ENCODE measurements around the gene ATG16L1.
"Not testable (repeated sequence)": the region's sequence is repeated elsewhere in the genome, so short reads cannot be mapped to it uniquely, and the experiment has no call there.

ATG16L1 gene

GRCh38 chr2:233332125-233332524, 80.7 kb downstream of the ATG16L1 start:
- in situ Hi-C loops (cut with MboI; ENCODE audit: low pct_unique_long_range_greater_than_20kb, low sequenced_read_pairs, unreplicated experiment) = no loop called here
- DNase-seq (ENCODE audit: low spot score) = no peak
- no peak for TF ChIP-seq CTCF (IDR thresholded peaks at IDR 0.05; ENCODE audit: extremely low read depth, insufficient read depth, missing control alignments)

DNA sequence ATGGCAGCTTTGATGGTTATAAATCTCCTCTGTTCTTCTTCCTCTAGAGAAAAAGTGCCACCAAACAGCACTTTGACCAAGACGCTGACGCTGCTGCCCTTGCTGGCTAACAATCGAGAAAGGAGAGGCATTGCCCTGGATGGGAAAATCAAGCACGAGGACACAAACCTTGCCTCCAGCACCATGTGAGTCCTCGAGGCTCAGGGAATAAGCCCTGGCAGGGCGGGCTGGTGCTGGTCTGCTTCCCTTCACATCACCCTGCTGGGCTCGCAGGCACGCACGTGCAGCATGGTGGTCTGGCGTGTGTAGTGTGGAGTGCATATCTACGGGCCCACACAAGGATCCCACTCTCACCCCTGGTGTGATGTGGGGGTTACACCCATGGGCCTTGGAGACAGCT, 83.4 kb downstream of the ATG16L1 start:
- no peak for DNase-seq (ENCODE audit: low spot score)
- in situ Hi-C loops (cut with MboI; ENCODE audit: low pct_unique_long_range_greater_than_20kb, low sequenced_read_pairs, unreplicated experiment) = no loop called here
- TF ChIP-seq CTCF (IDR thresholded peaks at IDR 0.05; ENCODE audit: extremely low read depth, insufficient read depth, missing control alignments) = no peak

GRCh38 chr2:233336091-233336490, 84.6 kb downstream of the ATG16L1 start:
- DNase-seq (ENCODE audit: low spot score); in situ Hi-C loops (cut with MboI; ENCODE audit: low pct_unique_long_range_greater_than_20kb, low sequenced_read_pairs, unreplicated experiment): not testable (repeated sequence)

DNA sequence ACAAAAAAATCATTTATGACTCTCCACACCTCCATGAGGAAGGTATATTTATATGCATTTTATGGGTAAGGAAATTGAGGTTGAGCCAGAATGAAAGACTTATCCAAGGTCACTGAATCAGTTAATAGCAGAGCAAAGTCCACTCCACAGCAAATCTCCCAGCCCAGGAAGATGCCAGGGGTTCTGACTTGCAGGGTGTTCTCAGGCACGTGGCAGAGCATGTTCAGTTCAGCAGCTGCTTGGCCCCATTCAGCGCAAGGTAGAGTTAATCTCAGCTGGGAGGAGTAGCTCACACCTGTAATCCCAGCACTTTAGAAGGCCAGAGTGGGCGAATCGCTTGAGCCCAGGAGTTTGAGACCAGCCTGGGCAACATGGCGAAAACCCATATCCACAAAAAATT, 85.1 kb downstream of the ATG16L1 start:
- no peak for TF ChIP-seq CTCF (IDR thresholded peaks at IDR 0.05; ENCODE audit: extremely low read depth, insufficient read depth, missing control alignments)
- no peak for DNase-seq (ENCODE audit: low spot score)
- in situ Hi-C loops (cut with MboI; ENCODE audit: low pct_unique_long_range_greater_than_20kb, low sequenced_read_pairs, unreplicated experiment) = no loop called here

GRCh38 chr2:233338046-233338445, 86.6 kb downstream of the ATG16L1 start:
- no peak for DNase-seq (ENCODE audit: low spot score)
- in situ Hi-C loops (cut with MboI; ENCODE audit: low pct_unique_long_range_greater_than_20kb, low sequenced_read_pairs, unreplicated experiment) = no loop called here

GRCh38 chr2:233338812-233339368, 87.4 kb downstream of the ATG16L1 start:
- in situ Hi-C loops (cut with MboI; ENCODE audit: low pct_unique_long_range_greater_than_20kb, low sequenced_read_pairs, unreplicated experiment) = no loop called here
- no peak for TF ChIP-seq CTCF (IDR thresholded peaks at IDR 0.05; ENCODE audit: extremely low read depth, insufficient read depth, missing control alignments)
- no peak for DNase-seq (ENCODE audit: low spot score)

More at GRCh38 chr2:233338046-233338445, 86.6 kb downstream of the ATG16L1 start:
- TF ChIP-seq CTCF (IDR thresholded peaks at IDR 0.05; ENCODE audit: extremely low read depth, insufficient read depth, missing control alignments) = no peak

DNA sequence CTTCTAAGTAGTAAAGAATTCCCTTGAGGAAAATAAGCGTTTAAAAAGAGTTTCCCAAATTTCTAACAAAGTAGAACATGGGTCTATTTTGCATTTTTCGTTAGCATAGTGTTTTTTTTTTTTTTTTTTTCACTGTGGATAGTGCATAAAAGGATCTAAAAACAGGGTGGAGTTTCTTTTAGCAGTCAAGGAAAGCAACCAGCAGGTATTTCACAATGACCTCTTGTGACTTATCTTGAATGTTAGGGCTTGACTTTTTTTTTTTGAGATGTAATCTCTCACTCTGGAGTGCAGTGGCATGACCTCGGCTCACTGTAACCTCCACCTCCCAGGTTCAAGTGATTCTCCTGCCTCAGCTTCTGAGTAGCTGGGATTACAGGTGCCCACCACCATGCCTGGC, 88.0 kb downstream of the ATG16L1 start:
- no peak for TF ChIP-seq CTCF (IDR thresholded peaks at IDR 0.05; ENCODE audit: extremely low read depth, insufficient read depth, missing control alignments)
- DNase-seq (ENCODE audit: low spot score) = no peak
- in situ Hi-C loops (cut with MboI; ENCODE audit: low pct_unique_long_range_greater_than_20kb, low sequenced_read_pairs, unreplicated experiment) = no loop called here

Data from GM13977 (cell line).